GM10847 (cell line): ENCODE measurements around the gene FRMPD2.

Experiments used
- POLR2A ChIP-seq: IDR thresholded peaks from 2 replicates; pipeline ENCODE4 v1.6.1; 2011; ENCODE audit not compliant: insufficient read length; ENCODE audit errors: extremely low read depth

FRMPD2 gene

DNA sequence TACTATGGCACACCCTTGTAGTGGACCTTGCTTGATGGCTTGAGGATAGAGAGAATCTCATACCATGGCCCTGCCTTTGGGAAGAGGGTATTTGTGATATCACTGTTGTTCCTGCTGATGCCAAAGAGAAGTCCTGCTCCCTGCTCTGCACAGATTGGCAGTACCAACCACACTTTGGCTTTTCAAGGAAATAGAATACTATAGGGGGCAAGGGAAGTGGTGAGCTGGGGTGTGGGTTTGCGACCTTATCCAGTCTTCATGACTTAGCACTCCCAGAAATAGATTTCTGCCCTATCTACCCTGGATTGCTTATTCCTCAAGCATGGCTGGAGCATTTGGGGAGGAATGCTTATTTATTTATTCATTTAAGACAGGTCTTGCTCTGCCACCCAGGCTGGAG lies 25.2 kb upstream of the FRMPD2 start:
- TF ChIP-seq POLR2A, result no peak

DNA sequence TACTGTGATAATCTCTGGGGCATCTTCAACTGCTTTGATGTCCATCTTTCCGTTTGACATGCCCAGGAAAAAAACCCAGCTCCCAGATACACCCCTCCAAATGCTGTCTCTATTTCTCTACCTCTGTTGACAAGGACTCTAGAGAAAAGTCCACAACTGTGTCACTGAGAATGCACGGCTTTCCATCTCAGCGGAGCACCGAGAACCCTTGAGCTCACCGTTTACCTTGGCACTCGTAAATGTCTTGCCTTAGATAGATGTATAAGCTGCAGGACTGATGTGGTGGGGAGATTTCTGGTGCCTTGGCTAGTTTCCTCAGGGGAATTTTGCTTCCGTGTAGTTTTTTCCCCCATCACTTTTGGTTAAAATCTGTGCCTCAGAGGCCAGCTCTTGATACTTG lies 24.6 kb upstream of the FRMPD2 start:
- no peak for TF ChIP-seq POLR2A

DNA sequence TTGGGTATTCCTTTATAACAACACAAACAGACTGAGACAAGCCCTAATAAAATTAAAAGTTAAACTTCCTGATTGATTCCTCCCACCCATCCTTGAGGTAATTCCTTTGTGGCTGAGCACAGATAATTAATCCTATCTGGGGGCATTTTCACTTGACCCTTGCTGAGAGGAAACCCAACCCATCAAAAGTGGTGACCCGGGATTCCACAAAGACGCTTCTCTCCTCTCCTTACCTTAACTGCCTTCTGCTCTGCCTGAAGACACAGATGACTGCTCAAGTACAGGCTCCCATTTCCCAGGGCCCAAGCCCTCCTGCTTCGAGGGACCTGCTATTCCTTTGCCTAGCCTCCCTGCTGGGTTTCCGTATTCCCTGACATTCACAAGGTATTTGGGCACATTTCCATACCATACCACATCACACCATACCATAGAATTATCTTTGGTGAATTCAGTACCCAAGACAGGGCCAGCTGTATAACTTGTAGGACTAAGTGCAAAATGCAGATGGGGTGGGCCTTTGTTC lies 22.1 kb upstream of the FRMPD2 start:
- TF ChIP-seq POLR2A, result no peak

DNA sequence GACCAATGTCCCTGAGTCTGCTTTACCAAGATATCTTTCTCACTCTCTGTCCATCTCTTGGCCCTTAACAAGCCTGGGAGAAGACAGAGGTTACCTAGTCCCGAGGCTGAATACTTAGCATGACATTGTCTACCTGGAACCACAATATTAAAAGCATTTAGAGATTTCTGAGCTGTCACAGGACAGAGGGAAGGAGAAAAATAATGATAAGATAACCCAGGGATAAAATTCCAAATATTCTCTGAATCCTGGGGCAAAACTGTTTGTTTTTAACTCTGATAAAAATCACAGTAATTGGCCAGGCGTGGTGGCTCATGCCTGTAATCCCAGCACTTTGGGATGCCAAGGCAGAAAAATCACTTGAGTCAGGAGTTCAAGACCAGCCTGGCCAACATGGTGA lies 19.9 kb upstream of the FRMPD2 start:
- no peak for TF ChIP-seq POLR2A

DNA sequence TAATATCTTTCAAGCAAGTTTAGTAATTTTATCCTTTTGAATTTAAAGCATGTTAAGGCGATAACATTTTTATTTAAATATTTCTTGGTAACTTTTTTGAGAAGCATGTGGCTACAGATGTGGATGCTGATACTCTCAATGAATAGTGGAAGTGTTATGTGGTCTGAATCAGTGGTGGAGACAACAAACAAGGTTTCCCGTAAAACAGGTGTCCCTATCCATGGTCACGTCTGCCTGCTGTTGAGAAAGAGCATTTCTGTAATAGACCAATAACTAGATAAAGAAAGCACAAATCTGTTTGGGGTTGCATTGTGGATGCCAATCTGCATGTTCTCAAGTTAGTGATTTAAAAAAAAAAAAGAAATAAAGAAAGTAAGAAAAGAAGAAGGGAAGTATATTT lies 18.1 kb upstream of the FRMPD2 start:
- no peak for TF ChIP-seq POLR2A

DNA sequence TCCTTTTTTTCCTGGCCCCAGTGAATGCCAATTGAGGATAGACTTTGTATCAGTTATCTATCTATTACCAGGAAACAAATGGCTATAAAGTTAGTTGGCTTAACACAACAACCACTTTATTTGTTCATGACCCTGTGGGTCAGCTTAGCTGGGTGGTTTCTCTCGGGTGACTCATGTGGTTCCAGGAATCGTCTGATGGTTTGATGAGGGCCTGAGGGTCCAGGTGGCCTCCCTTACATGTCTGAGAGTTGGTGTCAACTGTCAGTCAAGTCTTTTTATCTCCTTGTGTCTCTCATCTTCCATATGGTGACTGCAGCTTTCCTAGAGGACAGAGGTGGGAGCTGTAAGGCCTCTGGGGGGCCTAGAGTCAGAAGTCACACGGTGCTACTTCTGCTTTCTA lies 16.7 kb upstream of the FRMPD2 start:
- no peak for TF ChIP-seq POLR2A

DNA sequence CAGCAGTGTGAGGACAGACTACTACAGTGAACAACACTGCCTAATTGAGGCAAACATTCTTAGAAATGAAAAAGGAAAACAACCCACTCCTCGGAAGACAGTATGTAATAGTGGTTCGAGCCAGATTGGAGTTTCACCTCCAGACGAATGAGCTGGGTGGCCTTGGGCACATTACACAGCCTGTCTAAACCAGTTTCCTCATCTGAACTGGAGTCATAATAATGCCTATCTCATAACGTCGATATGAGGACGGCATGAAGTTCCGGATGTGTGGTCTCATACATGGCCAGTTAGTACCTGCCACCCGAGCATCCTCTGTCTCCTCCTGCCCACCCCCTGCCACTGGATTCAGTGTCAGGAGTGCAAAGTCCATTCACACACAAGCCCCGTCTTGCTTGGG lies 15.8 kb upstream of the FRMPD2 start:
- TF ChIP-seq POLR2A, result no peak

DNA sequence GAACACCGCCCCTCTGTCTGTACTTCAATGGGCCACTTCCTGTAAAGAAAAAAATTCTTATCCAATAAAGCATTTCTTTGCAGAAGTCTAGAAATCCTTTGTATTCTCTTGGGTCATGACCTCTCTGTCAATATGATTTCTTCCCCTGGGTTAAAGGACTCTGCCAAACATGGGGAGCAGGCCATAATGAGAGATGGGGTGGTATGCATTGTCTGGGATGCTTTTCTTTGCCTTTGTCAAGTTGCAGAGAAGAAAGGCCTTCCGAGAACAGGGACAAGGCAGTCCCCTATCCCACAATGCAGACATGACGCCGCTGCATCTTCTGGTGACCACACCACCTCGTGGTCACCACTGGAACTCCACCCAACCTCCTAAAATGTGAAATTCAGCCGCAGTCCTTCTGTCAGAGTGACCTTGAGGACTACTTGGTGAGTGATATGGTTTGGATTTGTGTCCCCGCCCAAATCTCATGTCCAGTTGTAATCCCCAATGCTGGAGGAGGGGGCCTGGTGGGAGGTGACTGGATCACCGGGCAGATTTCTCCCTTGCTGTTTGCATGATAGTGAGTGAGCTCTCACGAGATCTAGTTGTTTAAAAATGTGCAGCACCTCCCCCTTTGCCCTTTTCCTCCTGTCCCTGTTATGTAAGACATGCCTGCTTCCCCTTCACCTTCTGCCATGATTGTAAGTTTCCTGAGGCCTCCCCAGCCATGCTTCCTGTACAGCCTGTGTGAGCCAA lies 15.2 kb upstream of the FRMPD2 start:
- TF ChIP-seq POLR2A, result no peak

DNA sequence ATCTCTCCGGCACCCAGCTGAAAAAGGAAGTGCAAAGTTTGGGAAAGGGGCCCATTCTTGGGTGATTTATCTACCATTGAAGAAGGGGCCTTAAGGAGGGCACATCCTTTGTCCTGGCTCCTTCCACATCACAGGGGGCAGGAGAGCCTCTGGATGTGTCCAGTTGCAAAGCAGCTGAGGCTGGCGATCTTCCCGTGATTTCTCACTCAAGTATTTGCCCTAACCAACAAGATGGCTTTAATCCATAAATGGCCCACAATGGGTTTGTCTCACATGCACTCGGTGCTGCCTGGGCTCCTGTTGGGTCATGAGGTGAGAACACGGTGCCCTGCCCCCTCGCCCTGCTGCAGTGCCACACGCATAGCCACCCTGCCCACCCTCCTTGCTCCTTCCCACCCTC lies 14.2 kb upstream of the FRMPD2 start:
- no peak for TF ChIP-seq POLR2A

DNA sequence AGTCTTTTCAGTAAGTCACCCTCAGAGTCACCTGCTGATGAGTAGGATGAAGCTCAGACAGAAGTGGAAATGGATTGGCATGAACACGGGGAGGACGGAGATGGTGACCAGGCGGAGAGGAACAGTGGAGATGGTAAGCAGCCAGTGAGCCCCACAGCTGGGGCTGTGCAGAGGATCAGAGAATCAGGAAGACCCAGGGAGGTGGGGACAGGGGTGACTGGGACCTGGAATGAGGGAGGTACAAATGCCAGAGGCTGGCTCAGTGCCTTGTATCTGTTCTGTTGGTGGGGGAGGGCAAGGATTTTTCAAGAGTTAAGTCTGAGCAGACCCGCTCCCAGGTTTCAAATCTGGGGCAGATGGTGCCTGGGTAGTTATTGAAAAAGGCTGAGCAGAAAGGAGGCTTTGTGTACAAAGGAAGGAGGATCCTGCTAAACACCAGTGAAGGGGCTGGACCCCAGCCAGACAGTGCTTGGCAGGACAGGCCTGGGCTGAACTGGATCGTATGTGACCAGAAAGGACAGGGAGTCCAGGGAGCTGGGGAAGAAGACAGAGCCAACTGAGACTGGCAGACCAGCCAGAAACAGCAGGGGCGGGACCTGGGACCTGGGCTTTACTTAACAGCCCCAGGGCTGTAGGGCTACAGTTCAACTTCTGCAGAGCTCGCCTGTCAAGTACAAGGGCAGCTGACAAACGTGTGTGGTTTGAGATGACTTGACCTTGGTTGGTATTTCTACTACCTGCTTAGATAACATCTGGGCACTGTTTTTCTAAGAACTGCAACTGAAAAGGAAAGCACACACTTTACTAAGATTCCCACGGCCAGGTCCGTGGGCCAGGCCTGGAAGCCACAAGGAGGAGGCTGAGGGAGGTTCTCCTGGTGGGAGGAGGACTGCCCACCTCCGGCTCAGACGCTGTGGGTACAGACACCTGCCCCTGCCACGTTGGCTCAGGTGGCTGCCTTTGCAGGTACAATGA lies 13.2 kb upstream of the FRMPD2 start:
- TF ChIP-seq POLR2A, result no peak

DNA sequence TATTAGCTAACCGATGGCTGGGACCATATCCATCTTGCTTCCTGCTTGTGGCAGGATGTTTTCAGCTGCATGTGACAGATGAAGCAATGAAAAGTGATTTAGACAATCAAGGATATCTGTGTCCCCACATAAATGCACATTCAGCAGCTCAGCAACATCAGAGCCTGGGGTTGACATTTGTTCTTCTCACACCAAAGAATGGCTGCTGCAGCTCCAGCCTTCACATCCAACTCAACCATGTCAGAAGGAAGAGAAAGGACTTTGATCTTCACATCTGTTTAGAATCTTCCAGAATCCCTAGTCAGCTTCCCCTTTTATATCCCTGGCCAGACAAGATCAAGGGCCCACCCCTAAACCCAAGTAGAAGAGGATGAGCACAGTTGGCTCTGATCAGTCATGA lies 11.9 kb upstream of the FRMPD2 start:
- TF ChIP-seq POLR2A, result no peak

DNA sequence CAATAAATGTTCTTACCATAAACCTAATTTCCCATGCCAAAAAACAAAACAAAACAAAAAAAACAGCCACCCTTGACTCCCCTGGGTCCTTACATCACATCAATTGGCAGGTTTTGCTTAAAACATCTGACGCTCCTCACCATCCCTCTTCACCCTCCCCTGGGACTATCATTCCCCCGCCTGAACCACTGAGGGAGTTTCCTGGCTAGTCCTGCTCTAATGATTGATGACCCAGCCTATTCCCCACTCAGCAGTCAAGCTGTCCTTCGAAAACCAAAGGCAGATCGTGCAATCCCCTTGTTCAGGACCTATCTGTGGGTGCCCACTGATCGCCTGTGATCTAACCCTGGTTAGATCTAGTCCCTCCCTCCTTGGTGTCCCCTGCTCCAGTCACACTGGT lies 11.2 kb upstream of the FRMPD2 start:
- TF ChIP-seq POLR2A, result no peak

DNA sequence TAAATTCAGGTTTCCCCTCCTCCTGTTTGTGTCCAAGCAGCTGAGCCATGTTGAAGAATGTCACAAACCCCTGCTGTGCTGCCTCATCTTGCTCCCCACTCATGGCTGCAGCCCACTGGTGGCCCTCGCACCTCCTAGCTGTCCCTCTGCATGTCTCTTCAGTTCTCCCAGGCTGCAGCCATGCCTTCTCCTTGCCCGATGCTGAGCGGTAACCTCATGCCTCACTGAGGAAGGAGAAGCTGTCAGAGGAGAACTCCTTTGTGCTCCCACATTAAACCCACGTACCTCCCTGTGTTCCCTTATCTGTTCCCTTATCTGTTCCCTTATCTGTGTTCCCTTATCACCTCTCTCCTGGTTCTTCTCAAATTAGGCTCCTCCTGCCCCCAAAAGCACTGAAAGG lies 10.3 kb upstream of the FRMPD2 start:
- TF ChIP-seq POLR2A, result no peak

DNA sequence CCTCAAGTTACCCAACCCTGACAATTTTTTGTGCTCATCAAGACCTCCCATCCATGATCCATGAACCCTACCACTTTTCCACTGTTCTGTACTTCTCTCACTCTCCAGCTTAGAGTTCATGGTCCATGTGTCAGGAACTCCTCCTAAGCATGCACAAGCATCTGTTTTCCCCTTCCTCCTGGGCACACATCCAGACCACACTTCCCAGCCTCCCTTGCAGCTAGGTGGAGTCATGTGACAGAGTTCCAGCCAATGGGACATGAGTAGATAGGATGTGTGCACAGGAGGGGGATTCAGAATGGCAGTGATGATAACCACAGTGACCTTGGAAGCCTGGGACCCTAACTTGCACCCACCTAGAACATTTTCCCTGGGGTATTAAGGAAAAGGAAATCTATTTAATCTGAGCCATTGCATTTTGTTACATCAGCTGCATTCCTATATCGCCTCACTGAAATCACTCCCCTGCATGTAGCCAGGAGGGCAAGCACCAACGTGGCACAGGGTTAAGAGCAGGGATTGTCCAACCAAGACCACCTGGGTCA lies 9.6 kb upstream of the FRMPD2 start:
- no peak for TF ChIP-seq POLR2A

DNA sequence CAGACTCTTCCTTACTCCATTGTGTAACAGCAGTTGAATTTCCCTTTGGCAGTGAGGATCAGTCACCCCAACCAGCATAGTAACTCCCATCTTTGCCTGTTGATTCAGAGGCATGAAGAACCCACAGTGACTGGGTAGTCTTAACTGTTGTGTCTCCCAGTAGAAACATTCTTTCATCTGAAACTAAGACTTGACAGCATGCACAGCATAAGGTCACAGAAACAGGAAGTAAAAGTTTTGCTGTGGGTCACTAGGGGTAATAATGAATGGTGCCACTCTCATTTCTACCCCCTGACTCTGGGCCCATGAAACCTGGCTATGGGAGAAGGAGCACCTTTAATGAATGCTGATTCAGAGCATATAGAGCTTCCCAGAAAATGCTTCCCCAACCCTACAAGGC lies 8.3 kb upstream of the FRMPD2 start:
- no peak for TF ChIP-seq POLR2A

DNA sequence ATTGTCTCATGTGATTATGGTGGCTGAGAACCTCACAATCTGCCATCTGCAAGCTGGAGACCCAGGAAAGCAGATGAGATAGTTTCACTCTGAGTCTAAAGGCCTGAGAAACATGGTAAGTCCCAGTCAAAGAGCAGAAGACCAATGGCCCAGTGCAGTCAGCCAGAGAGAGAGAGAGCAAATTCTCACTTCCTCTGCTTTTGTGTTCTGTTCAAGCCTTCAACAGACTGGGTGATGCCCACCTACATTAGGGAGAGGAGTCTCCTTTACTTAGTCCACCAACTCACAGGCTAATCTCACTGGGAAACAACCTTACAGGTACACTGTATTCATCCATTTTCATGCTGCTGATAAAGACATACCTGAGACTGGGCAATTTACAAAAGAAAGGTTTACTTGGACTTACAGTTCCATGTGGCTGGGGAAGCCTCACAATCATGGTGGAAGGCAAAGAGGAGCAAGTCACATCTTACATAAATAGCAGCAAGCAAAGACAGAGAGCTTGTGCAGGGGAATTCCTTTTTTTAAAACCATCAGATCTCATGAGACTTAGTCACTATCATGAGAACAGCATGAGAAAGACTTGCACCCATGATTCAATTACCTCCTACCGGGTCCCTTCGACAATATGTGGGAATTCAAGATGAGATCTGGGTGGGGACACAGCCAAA lies 4.7 kb upstream of the FRMPD2 start:
- TF ChIP-seq POLR2A, result no peak

DNA sequence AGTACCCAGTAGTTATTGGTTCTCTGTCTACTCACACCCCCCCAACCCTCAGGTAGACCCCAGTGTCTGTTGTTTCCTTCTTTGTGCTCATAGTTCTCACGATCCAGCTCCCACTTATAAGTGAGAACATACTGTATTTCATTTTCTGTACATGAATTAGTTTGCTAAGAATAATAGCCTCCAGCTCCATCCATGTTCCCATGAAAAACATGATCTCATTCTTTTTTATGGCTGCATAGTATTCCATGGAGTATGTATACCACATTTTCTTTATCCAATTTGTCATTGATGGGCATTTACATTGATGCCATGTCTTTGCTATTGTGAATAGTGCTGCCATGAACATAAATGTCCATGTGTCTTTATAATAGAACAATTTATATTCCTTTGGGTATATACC lies 2.6 kb upstream of the FRMPD2 start:
- TF ChIP-seq POLR2A, result no peak
